ENCODE data around the gene TRPM4. TPM values are rescaled to one million over a fixed set of nuclear protein-coding genes. Genes with fewer than 3 reads are reported as not detected.
"Not testable (repeated sequence)": the region's sequence is repeated elsewhere in the genome, so short reads cannot be mapped to it uniquely, and the experiment has no call there.

The TRPM4 gene
- polyA plus RNA-seq, 3 donors, result 29.4 to 62.7 (median 39.0) TPM

DNA sequence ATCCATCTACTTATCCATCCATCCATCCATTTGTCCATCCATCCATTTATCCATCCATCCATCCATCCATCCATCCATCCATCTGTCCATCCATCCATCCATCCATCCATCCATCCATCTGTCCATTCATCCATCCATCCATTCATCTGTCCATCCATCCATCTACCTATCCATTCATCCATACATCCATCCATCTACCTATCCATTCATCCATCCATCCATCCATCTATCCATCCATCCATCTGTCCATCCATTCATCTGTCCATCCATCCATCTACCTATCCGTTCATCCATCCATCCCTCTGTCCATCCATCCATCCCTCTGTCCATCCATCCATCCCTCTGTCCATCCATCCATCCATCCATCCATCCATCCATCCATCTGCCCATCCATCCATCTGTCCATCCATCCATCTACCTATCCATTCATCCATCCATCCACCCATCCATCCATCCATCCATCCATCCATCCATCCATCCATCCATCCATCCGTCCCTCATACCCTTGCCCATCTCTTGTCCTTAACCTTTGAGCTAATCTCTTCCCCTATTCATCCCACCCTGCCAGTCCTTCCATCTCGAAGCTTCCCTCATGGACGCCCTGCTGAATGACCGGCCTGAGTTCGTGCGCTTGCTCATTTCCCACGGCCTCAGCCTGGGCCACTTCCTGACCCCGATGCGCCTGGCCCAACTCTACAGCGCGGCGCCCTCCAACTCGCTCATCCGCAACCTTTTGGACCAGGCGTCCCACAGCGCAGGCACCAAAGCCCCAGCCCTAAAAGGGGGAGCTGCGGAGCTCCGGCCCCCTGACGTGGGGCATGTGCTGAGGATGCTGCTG, 24.6 kb downstream of the TRPM4 start:
- DNase-seq, result not testable (repeated sequence)

DNA sequence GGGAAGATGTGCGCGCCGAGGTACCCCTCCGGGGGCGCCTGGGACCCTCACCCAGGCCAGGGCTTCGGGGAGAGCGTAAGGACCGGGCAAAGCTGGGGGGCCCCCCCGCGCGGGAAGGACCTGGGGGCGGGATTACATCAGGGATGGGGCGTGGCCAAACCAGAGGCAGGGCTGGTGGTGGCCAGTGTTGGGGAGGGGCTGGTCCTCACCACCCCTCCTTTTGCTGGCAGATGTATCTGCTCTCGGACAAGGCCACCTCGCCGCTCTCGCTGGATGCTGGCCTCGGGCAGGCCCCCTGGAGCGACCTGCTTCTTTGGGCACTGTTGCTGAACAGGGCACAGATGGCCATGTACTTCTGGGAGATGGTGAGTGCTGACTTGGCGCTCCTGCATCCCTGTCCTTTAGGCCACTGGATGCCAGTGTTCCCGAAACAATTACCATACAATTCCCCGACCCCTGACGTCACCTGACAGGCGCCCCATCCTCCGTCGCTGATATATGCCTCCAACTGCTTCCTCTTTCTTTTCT, 25.3 kb downstream of the TRPM4 start:
- no peak for DNase-seq

DNA sequence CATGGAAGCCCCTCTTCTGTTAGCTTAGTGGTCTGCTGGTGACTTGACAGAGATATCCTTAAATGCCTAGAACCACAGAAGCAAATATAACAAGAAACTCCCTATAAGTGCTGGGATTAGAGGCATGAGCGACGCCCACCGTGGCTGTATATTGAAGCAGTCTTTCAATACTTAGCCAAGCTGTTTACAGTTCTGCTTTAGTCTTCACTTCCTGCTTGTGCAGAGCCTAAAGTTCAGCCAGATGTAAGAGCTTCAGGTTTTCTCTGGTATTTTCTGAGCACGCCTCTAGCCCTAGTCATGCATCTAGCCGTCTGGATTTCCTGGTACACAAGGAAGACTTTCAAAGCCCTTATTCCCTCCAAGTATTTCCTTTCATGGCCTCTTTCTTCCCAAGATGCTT, 28.5 kb downstream of the TRPM4 start:
- DNase-seq, result no peak

DNA sequence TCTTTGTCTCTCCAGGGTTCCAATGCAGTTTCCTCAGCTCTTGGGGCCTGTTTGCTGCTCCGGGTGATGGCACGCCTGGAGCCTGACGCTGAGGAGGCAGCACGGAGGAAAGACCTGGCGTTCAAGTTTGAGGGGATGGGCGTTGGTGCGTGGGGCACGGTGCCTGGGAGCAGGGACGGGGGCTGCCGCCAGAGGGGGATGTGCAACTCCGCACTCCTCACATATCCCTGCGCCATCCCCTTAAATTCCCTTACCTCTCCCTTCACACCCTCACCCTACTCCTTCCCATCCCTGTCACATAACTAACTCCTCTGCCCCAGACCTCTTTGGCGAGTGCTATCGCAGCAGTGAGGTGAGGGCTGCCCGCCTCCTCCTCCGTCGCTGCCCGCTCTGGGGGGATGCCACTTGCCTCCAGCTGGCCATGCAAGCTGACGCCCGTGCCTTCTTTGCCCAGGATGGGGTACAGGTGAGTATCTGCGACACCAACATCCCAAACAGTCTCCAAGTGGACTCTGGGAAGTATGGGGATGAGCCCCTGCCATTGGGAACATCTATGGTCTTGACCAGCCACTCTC, 31.1 kb downstream of the TRPM4 start:
- DNase-seq, result no peak

DNA sequence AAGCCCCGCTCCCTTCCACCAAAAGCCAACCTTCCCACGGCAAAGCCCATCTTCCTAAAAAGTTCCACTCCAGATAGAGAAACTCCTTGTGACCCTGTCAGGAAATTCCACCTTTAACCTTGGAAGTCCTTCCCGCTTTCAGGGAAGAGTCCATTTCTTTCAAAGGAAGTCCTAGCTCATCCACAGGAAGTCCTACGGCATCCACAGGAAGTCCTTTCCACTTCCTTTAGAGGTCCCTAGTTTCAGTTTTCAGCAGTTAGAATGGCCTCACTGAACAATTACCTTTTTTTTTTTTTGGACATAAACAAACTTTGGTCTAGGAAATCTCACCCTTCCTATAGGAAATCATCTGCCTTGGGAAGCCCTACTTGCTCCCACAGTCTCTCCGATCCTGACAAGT, 31.7 kb downstream of the TRPM4 start:
- no peak for DNase-seq

DNA sequence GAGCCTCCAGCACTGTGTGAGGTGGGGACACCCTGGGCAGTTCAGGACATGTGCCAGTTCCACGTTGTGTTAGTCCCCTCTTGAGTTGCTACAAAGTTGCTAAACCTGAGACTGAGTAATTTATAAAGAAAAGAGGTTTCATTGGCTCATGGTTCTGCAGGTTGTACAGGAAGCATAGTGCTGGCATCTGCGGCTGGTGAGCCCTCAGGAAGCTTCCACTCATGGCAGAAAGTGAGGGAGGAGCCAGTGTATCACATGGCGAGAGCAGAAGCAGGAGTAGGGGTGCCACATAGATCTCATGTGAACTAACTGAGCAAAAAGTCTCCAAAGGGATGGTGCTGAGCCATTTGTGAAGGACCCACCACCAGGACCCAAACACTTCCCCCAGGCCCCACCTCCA, 33.2 kb downstream of the TRPM4 start:
- DNase-seq, result no peak

DNA sequence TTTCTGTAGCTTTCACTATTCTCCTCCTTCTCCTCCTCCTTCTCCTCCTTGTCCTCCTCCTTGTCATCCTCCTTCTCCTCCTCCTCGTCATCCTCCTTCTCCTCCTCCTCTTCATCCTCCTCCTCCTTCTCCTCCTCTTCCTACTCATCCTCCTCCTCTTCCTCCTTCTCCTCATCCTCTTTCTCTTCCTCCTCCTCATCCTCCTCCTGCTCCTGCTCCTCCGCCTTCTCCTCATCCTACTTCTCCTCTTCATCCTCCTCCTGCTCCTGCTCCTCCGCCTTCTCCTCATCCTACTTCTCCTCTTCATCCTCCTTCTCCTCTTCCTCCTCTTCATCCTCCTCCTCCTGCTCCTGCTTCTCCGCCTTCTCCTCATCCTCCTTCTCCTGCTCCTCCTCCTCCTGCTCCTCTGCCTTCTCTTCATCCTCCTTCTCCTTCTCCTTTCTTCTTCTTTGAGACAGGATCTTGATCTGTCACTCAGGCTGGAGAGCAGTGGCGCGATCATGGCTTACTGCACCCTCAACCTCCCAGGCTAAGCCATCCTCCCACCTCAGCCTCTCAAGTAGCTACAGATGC, 36.3 kb downstream of the TRPM4 start:
- no peak for DNase-seq

DNA sequence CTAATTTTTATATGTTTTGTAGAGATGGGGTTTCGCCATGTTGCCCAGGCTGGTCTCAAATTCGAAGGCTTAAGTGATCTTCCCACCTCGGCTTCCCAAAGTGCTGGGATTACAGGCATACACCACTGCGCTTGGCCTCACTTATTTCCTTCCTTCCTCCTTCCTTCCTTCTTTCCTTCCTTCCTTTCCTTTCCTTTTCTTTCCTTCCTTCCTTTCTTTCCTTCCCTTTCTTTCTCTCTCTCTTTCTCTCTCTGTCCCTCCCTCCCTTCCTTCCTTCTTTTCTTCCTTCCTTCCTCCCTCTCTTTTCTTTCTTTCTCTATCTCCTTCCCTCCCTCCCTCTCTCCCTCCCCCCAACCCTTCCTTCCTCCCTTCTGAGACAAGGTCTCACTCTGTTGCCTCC, 36.8 kb downstream of the TRPM4 start:
- DNase-seq, result no peak

DNA sequence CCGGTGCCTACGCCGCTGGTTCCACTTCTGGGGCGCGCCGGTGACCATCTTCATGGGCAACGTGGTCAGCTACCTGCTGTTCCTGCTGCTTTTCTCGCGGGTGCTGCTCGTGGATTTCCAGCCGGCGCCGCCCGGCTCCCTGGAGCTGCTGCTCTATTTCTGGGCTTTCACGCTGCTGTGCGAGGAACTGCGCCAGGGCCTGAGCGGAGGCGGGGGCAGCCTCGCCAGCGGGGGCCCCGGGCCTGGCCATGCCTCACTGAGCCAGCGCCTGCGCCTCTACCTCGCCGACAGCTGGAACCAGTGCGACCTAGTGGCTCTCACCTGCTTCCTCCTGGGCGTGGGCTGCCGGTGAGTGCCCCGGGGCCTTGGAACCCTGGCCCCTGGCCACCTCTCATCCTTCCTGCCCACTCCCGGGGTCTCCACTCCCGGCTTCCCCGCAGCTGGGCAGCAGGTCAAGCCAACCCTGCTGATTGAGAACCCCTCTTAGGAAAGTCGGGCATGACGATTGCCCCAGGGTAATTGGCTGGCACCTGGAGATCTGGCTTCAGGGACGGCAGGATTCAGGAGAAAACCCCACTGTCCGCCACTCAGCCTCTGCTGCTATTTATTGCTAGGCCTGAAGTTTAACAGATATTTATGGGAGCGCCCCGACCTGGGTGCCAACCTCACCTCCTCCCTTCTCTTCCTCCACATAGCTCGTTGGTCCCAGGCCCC, 39.1 kb downstream of the TRPM4 start:
- DNase-seq, result peak; percentile 48

DNA sequence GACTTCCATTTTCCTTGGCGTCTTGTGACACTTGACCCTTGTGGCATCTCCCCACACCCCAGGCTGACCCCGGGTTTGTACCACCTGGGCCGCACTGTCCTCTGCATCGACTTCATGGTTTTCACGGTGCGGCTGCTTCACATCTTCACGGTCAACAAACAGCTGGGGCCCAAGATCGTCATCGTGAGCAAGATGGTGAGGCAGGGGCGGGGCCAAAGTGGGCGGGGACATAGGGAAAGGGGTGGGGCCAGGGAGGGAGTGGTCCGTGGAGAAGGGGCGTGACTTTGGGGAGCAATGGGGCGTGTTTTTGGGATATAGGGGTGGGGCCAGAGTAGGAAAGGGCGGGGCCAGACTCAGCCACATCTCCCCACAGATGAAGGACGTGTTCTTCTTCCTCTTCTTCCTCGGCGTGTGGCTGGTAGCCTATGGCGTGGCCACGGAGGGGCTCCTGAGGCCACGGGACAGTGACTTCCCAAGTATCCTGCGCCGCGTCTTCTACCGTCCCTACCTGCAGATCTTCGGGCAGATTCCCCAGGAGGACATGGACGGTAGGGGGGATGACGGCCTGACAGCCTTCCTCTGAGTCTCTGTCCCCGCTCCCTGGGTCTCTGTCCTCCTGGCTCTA, 42.8 kb downstream of the TRPM4 start:
- no peak for DNase-seq

DNA sequence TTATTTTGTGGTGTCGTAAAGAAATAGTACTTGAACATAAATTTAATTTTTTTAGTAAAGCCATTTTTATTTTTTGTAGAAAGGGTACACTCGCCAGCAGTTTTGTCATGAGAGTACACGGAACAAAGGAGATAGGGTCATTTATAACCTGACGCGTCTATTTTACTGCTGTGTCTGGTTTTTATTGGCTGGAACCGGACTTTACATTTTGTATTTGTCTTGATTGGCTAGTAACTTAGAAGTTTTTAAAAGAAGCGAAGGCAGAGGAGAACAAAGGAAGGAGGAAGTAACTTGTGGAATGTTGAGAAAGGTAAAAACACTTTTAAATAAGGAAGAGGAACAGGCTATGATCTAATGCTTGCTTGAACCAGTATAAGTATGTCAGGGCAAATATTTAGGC, 43.5 kb downstream of the TRPM4 start:
- DNase-seq, result no peak

DNA sequence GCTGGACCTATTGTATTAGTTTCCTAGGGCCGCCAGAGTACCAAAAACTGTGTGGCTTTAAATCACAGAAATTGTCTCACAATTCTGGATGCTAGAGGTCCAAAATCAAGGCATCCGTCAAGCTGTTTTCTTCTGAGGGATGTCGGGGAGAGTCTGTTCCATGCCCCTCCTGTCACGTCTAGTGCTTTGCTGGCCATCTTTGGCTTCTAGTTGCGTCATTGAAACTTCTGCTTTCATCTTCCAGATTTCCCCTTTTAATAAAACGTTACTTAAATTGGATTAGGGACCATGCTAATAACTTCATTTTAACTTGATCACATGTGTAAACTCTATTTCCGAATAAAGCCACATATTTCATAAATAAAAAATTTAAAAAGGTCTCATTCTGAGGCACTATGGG, 47.5 kb downstream of the TRPM4 start:
- no peak for DNase-seq

DNA sequence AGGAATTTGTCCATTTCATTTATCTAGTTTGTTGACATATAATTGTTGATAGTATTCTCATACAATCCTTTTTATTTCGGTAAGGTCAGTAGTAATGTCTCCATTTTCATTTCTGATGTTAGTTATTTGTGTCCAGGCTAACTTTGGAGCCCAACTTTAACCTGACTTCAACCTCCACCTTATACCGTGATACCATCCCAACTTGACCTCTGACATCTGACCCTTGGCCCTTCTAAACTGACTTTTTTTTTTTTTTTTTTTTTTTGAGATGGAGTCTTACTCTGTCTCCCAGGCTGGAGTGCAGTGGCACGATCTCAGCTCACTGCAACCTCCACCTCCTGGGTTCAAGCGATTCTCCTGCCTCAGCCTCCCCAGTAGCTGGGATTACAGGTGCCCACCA, 51.9 kb downstream of the TRPM4 start:
- DNase-seq, result not testable (repeated sequence)

DNA sequence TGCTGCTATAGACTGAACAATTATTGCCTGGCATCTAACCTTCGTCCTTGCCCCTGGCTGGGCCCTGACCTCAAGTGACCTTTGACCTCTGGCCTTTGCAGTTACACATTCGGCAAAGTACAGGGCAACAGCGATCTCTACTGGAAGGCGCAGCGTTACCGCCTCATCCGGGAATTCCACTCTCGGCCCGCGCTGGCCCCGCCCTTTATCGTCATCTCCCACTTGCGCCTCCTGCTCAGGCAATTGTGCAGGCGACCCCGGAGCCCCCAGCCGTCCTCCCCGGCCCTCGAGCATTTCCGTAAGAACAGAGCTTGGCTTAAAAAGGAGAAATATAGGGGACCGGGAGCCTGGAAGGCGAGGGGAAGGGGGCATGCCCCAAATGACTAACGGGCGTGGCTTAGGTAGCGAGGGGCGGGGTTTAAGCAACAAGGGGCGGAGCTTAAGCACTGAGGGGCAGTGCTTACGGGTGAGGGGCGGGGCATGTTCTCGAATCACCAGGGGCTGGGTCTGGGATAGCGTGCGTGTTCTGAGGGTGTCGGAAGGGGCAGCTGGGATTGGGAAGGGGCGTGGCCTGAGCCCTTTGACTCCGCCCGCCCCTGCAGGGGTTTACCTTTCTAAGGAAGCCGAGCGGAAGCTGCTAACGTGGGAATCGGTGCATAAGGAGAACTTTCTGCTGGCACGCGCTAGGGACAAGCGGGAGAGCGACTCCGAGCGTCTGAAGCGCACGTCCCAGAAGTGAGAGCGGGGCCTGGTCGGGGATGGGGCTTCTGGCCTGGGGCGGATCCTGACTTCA, 52.7 kb downstream of the TRPM4 start:
- DNase-seq, result peak; percentile 64

DNA sequence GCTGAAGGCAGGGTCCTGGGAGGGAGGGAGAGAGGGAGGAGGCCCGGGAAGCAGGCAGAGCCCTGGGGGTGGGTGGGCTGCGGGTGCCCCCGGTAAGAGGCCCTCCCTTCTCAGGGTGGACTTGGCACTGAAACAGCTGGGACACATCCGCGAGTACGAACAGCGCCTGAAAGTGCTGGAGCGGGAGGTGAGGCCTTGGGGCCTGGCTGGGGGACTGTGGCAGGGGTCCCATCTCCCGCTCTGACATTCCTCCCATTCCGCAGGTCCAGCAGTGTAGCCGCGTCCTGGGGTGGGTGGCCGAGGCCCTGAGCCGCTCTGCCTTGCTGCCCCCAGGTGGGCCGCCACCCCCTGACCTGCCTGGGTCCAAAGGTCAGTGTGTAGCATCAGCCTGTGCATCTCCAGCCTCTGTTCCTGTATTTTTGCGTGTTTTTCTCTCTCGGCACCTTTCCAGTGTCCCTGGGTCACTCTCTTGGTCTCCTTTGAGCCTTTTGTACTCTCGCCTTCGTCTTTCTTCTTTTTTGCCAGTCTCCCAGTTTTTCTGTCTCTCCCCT, 53.4 kb downstream of the TRPM4 start:
- peak; percentile 48 for DNase-seq

DNA sequence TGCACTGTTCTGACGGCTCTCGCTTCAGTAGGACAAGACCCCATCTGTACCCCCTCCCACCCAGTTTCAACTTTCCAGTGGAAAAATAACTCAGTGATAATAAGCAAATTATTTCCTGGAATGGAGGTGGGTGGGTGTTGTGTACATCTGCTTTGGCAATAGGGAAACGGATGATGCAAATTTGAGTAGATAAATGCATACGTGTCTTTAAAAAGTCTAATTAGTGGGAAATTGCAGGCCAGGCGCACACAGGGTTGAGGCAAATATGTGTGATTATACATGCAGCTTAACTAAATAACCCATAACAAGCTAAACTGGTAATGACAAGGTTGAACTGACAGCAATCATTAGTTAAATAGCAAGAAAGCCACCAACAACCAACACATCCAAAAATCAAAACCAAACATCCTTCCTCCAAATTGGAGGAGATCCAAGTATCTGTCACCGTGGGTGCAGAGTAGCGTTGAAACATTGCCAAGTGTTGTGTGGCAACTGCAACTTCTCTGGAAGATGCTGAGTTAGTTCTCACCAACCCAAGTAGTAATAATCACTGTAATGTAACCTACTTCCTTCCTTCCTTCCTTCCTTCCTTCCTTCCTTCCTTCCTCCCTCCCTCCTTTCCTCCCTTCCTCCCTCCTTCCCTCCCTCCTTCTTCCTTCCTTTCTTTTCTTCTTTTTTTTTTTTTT, 54.6 kb downstream of the TRPM4 start:
- DNase-seq, result no peak

DNA sequence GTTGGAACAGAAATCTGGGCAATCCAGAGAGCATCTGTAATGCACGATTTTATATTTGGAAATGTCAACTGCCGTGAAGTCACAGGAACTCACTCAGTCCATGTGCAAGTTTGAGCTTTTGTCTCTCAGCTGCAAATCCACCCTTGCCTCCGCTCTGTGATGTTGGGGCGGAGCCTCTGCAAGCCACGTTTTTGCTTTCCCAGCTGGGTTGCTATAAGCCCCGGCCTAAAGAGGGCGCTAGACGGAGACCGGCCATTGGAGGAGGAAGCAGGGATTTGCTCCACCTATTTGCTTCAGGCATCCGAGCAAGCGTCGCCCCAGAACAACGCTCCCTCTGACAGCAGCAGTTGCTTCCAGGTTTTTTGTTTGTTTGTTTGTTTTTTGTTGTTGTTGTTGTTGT, 56.2 kb downstream of the TRPM4 start:
- DNase-seq, result no peak

DNA sequence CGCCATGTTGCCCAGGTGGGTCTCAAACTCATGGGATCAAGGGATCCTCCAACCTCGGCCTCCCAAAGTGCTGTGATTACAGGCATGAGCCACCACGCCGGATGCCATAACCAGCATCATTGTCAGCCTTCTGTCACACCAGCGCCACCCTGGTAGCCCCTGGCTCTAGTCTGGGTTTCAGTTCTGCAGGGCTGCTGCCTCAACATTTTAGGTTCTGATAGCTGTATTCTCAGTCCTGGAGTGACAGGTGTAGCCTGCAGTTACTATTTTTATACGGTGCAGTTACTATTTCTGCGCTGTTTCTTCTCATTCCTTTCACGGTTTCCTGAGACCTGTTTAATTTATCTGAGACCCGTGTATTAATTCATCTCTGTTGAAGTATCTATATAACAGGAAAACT, 57.1 kb downstream of the TRPM4 start:
- DNase-seq, result no peak

DNA sequence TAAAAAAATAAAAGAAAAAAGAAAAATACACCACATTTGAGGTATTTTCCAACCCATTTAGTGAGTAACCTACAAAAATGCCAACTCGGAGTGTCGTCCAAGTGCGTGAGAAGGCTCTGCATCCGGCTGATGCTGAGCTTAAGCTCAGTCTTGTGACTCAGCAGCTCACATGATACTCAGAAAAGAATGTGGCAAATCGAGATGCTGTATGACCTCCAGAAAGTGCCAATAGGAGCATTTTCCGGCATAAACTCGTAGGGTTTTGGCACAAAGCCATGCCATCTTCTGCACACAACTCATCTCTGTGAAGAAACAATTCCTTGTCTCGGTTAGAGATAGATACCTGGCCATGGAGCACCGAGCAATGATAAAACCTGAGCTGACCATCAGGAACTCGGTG, 58.5 kb downstream of the TRPM4 start:
- no peak for DNase-seq

DNA sequence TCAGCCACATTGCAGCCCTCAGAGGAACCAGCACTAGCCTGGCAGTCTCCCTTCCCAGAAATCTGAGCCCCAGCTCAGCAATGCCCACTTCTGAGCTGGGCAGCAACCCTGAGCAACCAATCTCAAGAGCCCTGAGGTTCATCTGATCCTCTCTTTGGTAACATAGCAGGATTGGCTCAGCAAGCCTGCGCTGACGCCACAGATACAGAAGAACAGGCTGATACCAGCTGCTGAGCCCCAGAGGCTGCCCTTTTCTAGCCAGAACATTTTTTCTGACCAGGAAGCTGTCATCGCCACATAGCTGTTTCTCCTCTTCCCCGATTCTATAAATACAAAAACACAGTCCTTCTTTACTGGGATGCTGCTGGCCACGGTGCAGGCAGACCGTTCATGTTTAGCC, 59.8 kb downstream of the TRPM4 start:
- no peak for DNase-seq

Data from renal pelvis (tissue), 4 donors.